Activated effector memory CD4-positive, alpha-beta T cell treated with Interleukin-2 at 50 U/mL for 16 hours (primary cell): ENCODE results near the gene PCNP.
"Not testable (repeated sequence)": the region's sequence is repeated elsewhere in the genome, so short reads cannot be mapped to it uniquely, and the experiment has no call there.

Experiments used
- DNase-seq: peaks from one replicate; pipeline ENCODE4 v3.0.0-alpha.2; 2020

Gene PCNP

GRCh38 chr3:101567528-101568317 is 6.3 kb upstream of the PCNP start:
- DNase-seq = no peak

DNA sequence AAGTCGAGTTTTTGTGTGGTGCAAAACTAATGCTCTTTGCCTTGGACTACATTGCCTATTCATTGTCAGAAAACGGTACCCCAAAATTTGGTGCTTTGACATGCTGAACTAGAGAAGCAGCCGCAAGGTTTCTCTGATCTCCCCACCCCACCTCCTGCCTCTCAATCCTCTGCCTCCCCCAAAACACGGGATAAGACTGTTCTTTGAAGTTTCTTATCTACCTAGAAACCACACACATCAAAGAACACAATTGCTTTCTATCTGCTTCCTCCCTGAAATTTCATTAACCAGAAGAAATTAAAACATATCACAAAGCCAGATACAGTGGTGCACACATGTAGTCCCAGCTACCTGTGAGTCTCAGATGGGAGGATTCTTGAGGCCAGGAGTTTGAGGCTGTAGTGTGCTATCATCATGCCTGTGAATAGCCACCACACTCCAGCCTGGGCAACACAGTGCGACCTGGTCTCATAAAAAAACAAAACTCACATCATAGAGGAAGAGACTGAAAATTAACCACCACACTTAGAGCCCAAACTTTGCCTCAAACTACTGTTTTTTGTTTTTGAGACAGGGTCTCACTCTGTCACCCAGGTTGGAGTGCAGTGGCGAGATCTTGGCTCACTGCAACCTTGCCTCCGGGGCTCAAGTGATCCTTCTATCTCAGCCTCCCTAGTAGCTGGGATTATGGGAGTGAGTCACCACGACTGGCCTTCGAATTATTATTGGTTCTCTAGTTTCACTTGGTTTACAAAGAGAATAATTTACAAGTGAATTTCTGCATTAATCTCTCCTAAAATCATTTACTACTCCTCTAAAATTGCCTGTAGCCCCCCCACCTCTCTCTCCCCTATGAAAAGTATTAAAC is 2.7 kb upstream of the PCNP start:
- DNase-seq = no peak

- DNase-seq = no peak
Observed at GRCh38 chr3:101574388-101575112, 570 bp downstream of the PCNP start.

DNA sequence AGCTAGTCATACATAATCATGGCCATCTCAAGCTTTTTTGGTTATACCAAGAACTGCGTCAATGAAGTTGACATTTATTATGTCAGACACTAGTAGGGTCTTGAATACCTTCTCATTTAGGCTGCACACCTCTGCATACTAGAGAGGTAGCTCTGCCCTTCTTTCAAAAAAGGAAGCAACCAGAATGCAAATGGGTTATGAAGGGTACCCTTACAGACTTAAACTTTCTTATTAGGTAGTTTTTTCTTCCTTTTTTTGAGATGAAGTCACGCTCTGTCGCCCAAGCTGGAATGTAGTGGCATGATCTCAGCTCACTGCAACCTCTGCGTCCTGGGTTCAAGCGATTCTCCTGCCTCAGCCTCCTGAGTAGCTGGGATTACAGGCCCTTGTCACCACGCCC is 3.3 kb downstream of the PCNP start:
- no peak for DNase-seq

DNA sequence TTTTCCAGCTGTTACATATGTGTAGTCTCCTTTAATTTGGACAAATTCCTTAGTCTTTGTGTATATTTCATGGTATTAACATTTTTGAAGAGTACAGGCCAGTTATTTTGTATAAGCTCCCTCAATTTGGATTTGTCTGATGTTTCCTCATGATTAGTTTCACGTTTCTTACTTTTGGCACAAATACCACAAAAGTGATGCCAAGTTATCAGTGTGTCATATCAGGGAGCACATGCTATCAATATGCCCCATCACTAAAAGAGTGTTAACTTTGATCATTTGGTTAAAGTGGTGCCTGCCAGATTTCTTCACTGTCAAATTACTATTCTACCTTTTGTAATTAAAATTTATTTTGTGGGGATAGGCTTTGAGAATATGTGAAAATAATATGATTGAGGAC is 14.6 kb downstream of the PCNP start:
- DNase-seq = no peak

- DNase-seq = no peak
Observed at GRCh38 chr3:101591071-101591470, 17.1 kb downstream of the PCNP start.

DNA sequence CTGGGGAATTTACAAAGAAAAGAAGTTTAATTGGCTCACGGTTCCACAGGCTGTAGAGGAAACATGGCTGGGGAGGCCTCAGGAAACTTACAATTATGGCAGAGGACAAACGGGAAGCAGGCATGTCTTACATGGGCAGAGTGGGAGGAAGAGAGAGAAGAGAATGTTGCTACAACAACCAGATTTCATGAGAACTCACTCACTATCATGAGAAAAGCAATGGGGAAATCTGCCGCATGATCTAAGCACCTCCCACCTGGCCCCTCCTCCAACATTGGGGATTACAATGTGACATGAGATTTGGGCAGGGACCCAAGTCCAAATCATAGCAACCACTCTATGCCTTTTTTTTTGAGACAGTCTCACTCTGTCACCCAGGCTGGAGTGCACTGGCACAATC is 28.8 kb downstream of the PCNP start:
- no peak for DNase-seq

DNA sequence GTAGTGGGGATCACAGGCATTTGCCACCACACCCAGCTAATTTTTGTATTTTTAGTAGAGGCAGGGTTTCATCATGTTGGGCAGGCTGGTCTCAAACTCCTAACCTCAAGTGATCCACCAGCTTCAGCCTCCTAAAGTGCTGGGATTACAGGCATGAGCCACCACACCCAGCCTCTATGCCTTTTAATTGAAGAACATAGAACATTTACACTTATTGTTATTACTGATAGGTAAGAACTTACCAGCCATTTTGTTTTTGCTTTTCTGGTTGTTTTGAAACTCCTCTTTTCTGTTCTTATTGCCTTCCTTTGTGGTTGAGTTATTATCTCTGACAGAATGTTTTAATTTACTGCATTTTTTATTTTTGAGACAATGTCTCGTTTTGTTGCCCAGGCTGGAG is 29.2 kb downstream of the PCNP start:
- DNase-seq = no peak

DNA sequence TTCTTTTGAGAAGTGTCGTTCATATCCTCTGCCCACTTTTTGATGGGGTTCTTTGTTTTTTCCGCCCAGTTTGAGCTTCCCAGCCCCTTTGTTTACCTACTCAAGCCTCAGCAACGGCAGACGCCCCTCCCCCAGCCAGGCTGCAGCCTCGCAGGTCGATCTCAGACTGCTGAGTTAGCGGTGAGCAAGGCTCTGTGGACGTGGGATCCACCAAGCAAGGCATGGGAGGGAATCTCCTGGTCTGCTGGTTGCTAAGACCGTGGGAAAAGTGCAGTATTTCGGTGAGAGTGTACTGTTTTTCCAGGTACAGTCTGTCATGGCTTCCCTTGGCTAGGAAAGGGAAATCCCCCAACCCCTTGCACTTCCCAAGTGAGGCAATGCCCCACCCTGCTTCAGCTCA is 31.4 kb downstream of the PCNP start:
- DNase-seq = not testable (repeated sequence)

GRCh38 chr3:101611023-101611422 is 37.0 kb downstream of the PCNP start:
- no peak for DNase-seq

GRCh38 chr3:101613014-101613413 is 39.0 kb downstream of the PCNP start:
- DNase-seq = not testable (repeated sequence)

- DNase-seq = no peak
Observed at GRCh38 chr3:101615525-101615924, 41.5 kb downstream of the PCNP start.

- no peak for DNase-seq
Observed at GRCh38 chr3:101617478-101617877, 43.5 kb downstream of the PCNP start.

DNA sequence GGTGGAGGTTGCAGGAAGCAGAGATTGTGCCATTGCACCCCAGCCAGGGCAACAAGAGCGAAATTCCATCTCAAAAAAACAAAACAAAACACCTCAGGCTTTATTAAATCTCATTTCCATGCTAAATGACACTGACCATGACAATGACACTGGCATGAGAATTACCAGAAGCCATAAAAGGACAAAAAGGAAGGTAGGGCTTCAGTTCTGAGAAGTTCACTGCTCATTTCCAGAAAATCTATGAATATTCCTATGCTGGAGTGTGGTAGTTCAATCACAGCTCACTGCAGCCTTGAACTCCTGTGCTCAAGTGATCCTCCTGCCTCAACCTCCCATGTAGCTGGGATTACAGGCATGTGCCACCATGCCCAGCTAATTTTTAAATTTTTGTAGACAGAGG is 44.7 kb downstream of the PCNP start:
- no peak for DNase-seq

DNA sequence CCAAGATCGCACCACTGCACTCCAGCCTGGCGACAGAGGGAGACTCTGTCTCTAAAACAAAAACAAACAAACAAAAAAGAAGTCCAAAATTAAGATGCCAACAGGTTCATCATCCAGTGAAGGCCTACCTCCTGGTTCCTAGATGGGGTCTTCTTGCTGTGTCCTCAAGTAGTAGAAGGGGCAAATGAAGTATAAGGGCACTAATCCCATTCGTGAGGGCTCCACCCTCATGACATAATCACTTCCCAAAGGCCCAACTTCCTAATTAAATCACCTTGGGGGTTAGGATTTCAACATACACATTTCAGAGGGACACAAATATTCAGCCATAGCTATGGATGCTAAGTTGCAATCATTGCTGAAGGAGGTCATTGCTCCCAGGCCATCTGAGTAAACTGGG is 45.8 kb downstream of the PCNP start:
- DNase-seq = no peak

DNA sequence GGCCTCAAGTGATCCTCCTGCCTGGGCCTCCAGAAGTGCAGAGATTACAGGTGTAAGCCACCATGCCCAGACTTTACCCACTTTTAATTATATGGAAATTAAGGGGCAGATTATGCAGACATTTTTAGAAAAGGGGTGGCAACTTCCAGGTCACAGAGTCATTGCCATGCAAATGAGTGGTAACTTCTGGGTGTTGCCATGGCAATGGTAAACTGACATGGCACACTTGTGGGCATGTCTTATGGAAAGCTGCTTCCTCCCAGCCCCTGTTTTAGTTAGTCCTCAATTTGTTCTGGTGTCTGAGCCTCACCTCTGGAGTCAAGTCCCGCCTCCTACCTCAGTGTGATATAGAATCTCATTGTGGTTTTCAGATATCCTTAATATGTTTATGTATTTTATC is 49.7 kb downstream of the PCNP start:
- DNase-seq = no peak

- no peak for DNase-seq
Observed at GRCh38 chr3:101624857-101625256, 50.9 kb downstream of the PCNP start.

DNA sequence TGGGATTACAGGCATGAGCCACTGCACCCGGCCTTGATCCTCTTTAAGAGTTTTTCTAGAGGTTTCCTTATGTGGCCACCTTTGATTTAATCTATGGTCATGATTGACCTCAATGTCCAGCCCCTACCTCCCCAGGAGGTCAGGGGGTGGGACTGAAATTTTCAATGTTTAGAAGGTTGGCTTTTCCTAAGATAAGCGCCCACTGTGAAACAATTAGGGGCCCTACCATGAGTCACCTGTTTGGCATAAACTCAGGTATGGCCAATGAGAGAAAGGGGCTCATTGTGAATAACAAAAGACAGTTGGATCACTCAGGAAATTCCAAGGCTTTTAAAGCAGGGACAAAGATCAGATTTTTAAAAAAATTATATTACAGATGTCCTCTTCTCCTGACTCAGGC is 51.9 kb downstream of the PCNP start:
- DNase-seq = no peak

GRCh38 chr3:101629219-101629618 is 55.2 kb downstream of the PCNP start:
- DNase-seq = no peak

DNA sequence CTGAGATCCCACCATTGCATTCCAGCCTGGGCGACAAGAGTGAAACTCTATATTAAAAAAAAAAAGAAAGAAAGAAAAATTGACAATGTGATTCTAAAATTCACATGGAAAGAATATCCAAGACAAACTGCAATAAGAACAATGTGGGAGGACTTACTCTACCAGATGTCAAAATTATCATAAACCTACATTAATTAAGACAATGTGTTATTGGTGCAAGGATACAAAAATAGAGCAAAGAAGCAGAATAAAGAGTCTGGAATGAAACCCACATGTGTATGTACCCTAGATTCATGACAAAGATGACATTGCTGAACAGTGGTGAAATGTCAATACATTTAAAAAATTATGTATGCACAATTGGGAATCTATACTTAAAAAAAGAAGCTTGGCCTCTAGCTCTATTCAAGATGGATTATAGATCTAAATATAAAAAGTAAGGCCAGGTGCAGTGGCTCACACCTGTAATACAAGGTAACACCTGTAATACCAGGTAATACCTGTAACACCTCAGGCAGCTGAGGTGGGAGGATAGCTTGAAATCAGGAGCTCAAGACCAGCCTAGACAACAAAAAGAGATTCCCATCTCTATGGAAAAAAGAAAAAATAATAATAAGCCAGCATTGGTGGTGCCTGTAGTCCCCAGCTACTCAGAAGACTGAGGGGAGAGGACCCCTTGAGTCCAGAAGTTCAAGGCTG is 57.3 kb downstream of the PCNP start:
- no peak for DNase-seq

DNA sequence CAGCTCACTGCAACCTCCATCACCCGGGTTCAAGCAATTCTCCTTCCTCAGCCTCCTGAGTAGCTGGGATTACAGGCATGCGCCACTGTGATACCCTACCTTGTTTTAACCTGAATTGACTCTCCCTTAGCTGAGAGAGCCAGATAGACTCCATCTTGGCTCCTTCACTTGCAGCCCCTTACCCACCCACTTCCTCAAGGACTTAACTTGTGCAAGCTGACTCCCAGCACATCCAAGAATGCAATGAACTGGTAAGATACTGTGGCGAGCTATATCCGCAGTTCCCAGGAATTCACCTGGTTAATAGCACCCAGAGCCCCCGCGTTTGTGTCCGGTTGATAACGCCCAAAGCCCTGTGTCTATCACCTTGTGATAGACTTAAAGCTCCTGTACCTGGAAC is 58.0 kb downstream of the PCNP start:
- not testable (repeated sequence) for DNase-seq

GRCh38 chr3:101632586-101632985 is 58.6 kb downstream of the PCNP start:
- DNase-seq = no peak

DNA sequence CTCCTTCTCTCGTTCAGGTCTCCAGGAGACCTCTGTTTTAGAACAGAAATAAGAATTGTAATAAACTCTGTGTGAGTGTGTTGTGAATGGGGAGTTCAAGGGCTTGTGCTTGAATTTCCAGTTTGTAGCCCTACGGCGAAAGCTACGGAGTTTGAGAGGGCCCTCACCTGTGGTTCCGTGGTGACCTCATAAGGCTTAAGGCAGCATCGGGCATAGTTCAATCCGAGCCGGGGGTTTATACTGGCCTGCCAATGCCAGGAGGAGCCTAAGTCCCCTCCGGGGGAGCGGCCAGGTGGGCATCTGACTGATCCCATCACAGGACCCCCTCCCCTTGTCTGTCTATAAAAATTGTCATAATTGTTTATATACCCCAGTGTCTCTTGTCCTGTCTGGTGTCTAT is 59.2 kb downstream of the PCNP start:
- DNase-seq = no peak
